CD4-positive, alpha-beta memory T cell (primary cell): ENCODE data around the gene ALCAM. TPM values are rescaled to one million over a fixed set of nuclear protein-coding genes. Genes with fewer than 3 reads are reported as not detected.

Experiments
- CTCF ChIA-PET: fragments of 350-600 bp; sonication (Branson Sonifier 250); formaldehyde crosslinking; loops from one replicate; lab custom pipeline; 2021; ENCODE audit warnings: inconsistent platforms; ENCODE audit not compliant: partially characterized antibody; lab: Charles Lee
- POLR2A ChIA-PET: fragments of 350-600 bp; sonication (Branson Sonifier 250); formaldehyde crosslinking; loops from one replicate; lab custom pipeline; 2021; ENCODE audit not compliant: partially characterized antibody; lab: Charles Lee
- DNase-seq, 5 donors: peaks; one replicate each; pipeline versions ENCODE4 v3.0.0 to v3.0.0-alpha.2; 2020 to 2022; ENCODE audit warnings: mixed read lengths in 1 of 5
- H3K27ac ChIP-seq: one replicate; pipeline ENCODE4 v1.7.0; 2013; ENCODE audit warnings: low read depth, low read length
- H3K27me3 ChIP-seq: 2 replicates; pipeline ENCODE4 v1.7.0; 2013; ENCODE audit warnings: mild to moderate bottlenecking, low read length, moderate library complexity; ENCODE audit not compliant: insufficient read depth
- H3K36me3 ChIP-seq: 2 replicates; pipeline ENCODE4 v1.7.0; 2013; ENCODE audit warnings: mild to moderate bottlenecking, low read length, moderate library complexity; ENCODE audit not compliant: insufficient read depth
- H3K4me1 ChIP-seq: 2 replicates; pipeline ENCODE4 v1.7.0; 2013; ENCODE audit warnings: mild to moderate bottlenecking, low read length, moderate library complexity; ENCODE audit not compliant: insufficient read depth
- H3K4me3 ChIP-seq, 2 donors: one replicate each; pipeline ENCODE4 v1.7.0; 2013; ENCODE audit warnings: low read length in 2 of 2, mild to moderate bottlenecking in 1 of 2
- H3K9me3 ChIP-seq, 2 donors: one replicate each; pipeline ENCODE4 v1.7.0; 2013; ENCODE audit warnings: low read length in 2 of 2, control low read depth in 1 of 2; ENCODE audit not compliant: control insufficient read depth in 1 of 2
- H3K27ac Mint-ChIP-seq, 7 donors: one replicate each; pipeline ENCODE4 v1.8.0; 2020 to 2021; ENCODE audit warnings: mixed read lengths in 7 of 7, mild to moderate bottlenecking in 6 of 7, inconsistent platforms in 3 of 7, moderate library complexity in 3 of 7
- H3K27me3 Mint-ChIP-seq, 2 donors: one replicate each; pipeline ENCODE4 v1.8.0; 2020 to 2021; ENCODE audit warnings: mixed read lengths in 2 of 2
- H3K36me3 Mint-ChIP-seq, 2 donors: one replicate each; pipeline ENCODE4 v1.8.0; 2020 to 2021; ENCODE audit warnings: mixed read lengths in 2 of 2, inconsistent platforms in 1 of 2, mild to moderate bottlenecking in 1 of 2
- H3K4me1 Mint-ChIP-seq, 4 donors: one replicate each; pipeline ENCODE4 v1.8.0; 2020 to 2021; ENCODE audit warnings: mixed read lengths in 4 of 4, mild to moderate bottlenecking in 1 of 4
- H3K4me3 Mint-ChIP-seq, 8 donors: one replicate each; pipeline ENCODE4 v1.8.0; 2020 to 2021; ENCODE audit warnings: mixed read lengths in 8 of 8, mild to moderate bottlenecking in 7 of 8, moderate library complexity in 6 of 8, inconsistent platforms in 3 of 8
- H3K9me3 Mint-ChIP-seq, 8 donors: one replicate each; pipeline ENCODE4 v1.8.0; 2020 to 2021; ENCODE audit warnings: mixed read lengths in 8 of 8, mild to moderate bottlenecking in 5 of 8, inconsistent platforms in 3 of 8, moderate library complexity in 1 of 8
- intact Hi-C: fragments of 100-400 bp; cut with micrococcal nuclease; formaldehyde crosslinking; loops from one replicate; pipeline ENCODE4 v1.15.1; 2023
- polyA plus RNA-seq, 2 donors: library from polyadenylated mRNA; unstranded; fragments of 300-500 nt; fragmentation: Illumina TruSeq; gene quantifications; one replicate each; pipeline ENCODE4 v1.2.3, GENCODE V29; 2021
- total RNA-seq, 2 experiments: library from RNA; stranded (reverse); gene quantifications; one replicate each; pipeline ENCODE4 v1.2.3, GENCODE V29; 2021

ALCAM gene
- total and polyA plus RNA-seq, 4 experiments from 2014 or later, result 5.5 to 10.6 (median 8.6) TPM

- POLR2A ChIA-PET, result no interaction called here
Observed at GRCh38 chr3:105332961-105333360, 33.7 kb upstream of the ALCAM start.

GRCh38 chr3:105334138-105334882 is 32.4 kb upstream of the ALCAM start:
- no peaks in the 10 kb centered on the region for H3K4me1 Mint-ChIP-seq
- H3K27me3 Mint-ChIP-seq, result peaks cover 0 to 6% of the 10 kb centered on the region in 2 donors
- CTCF ChIA-PET, result interaction anchor here (1.3 kb wide), 1 partner anchor 15 kb away, joined by 3 read pairs; no protein-coding TSS in a partner anchor
- Histone ChIP-seq H3K27ac (no peak overlapping the region), H3K9me3 (no peaks in the 10 kb centered on the region), H3K27me3 (no peaks in the 10 kb centered on the region), H3K4me1 (no peaks in the 10 kb centered on the region), H3K36me3 (no peaks in the 10 kb centered on the region), H3K4me3 (no peak overlapping the region)
- H3K36me3 Mint-ChIP-seq, result no peaks in the 10 kb centered on the region
- POLR2A ChIA-PET, result no interaction called here
- H3K27ac Mint-ChIP-seq, result no peak overlapping the region
- H3K4me3 Mint-ChIP-seq, result no peak overlapping the region
- intact Hi-C loops, result no loop called here
- H3K9me3 Mint-ChIP-seq, result peaks cover 0 to 9% (median 1%) of the 10 kb centered on the region in 8 donors
- no peak for DNase-seq

More at GRCh38 chr3:105332961-105333360, 33.7 kb upstream of the ALCAM start:
- H3K27ac Mint-ChIP-seq, result no peak overlapping the region
- no peaks in the 10 kb centered on the region for H3K9me3 ChIP-seq
- H3K27ac ChIP-seq, result no peak overlapping the region
- no peaks in the 10 kb centered on the region for H3K4me1 ChIP-seq
- no peak for DNase-seq
- CTCF ChIA-PET, result interaction anchor here (1.3 kb wide), 1 partner anchor 14 kb away, joined by 3 read pairs; no protein-coding TSS in a partner anchor
- no peaks in the 10 kb centered on the region for H3K36me3 Mint-ChIP-seq
- no peaks in the 10 kb centered on the region for H3K4me1 Mint-ChIP-seq
- H3K4me3 Mint-ChIP-seq, result no peak overlapping the region
- no peaks in the 10 kb centered on the region for H3K36me3 ChIP-seq
- H3K27me3 Mint-ChIP-seq, result peaks cover 0 to 6% of the 10 kb centered on the region in 2 donors
- H3K9me3 Mint-ChIP-seq, result peaks cover 0 to 9% (median 1%) of the 10 kb centered on the region in 8 donors
- no peaks in the 10 kb centered on the region for H3K27me3 ChIP-seq
- intact Hi-C loops, result no loop called here
- no peak overlapping the region for H3K4me3 ChIP-seq

GRCh38 chr3:105339946-105340345 is 26.8 kb upstream of the ALCAM start:
- POLR2A ChIA-PET, result no interaction called here
- Mint-ChIP-seq H3K4me1 (no peaks in the 10 kb centered on the region), H3K27ac (no peak overlapping the region), H3K4me3 (no peak overlapping the region), H3K9me3 (peaks cover 0 to 1% (median 0%) of the 10 kb centered on the region in 8 donors), H3K36me3 (no peaks in the 10 kb centered on the region), H3K27me3 (peaks cover 7 to 8% of the 10 kb centered on the region in 2 donors)
- DNase-seq, result no peak
- Histone ChIP-seq H3K27me3 (no peaks in the 10 kb centered on the region), H3K27ac (no peak overlapping the region), H3K4me1 (no peaks in the 10 kb centered on the region), H3K36me3 (no peaks in the 10 kb centered on the region), H3K4me3 (no peak overlapping the region), H3K9me3 (no peaks in the 10 kb centered on the region)
- CTCF ChIA-PET, result no interaction called here
- intact Hi-C loops, result no loop called here

GRCh38 chr3:105343991-105344390 is 22.7 kb upstream of the ALCAM start:
- no peaks in the 10 kb centered on the region for H3K4me1 Mint-ChIP-seq
- Histone ChIP-seq H3K4me3 (no peak overlapping the region), H3K4me1 (no peaks in the 10 kb centered on the region), H3K27ac (no peak overlapping the region), H3K36me3 (no peaks in the 10 kb centered on the region), H3K9me3 (no peaks in the 10 kb centered on the region), H3K27me3 (no peaks in the 10 kb centered on the region)
- no peak overlapping the region for H3K4me3 Mint-ChIP-seq
- no peak overlapping the region for H3K27ac Mint-ChIP-seq
- H3K9me3 Mint-ChIP-seq, result peaks cover 0 to 1% (median 0%) of the 10 kb centered on the region in 8 donors
- ChIA-PET POLR2A (no interaction called here), CTCF (no interaction called here)
- DNase-seq, result no peak
- H3K27me3 Mint-ChIP-seq, result peaks cover 4 to 8% of the 10 kb centered on the region in 2 donors
- H3K36me3 Mint-ChIP-seq, result no peaks in the 10 kb centered on the region
- intact Hi-C loops, result no loop called here

- H3K4me3 ChIP-seq, result no peak overlapping the region
- H3K9me3 ChIP-seq, result no peaks in the 10 kb centered on the region
- H3K4me1 ChIP-seq, result no peaks in the 10 kb centered on the region
- CTCF ChIA-PET, result no interaction called here
- intact Hi-C loops, result no loop called here
- no peak overlapping the region for H3K27ac Mint-ChIP-seq
- peaks cover 4 to 9% of the 10 kb centered on the region in 2 donors for H3K27me3 Mint-ChIP-seq
- no peak overlapping the region for H3K4me3 Mint-ChIP-seq
- POLR2A ChIA-PET, result no interaction called here
- no peaks in the 10 kb centered on the region for H3K36me3 ChIP-seq
- no peak for DNase-seq
- no peak overlapping the region for H3K27ac ChIP-seq
- H3K9me3 Mint-ChIP-seq, result peaks cover 0 to 1% (median 0%) of the 10 kb centered on the region in 8 donors
- no peaks in the 10 kb centered on the region for H3K27me3 ChIP-seq
- H3K4me1 Mint-ChIP-seq, result no peaks in the 10 kb centered on the region
- H3K36me3 Mint-ChIP-seq, result no peaks in the 10 kb centered on the region
Observed at GRCh38 chr3:105345156-105345555, 21.6 kb upstream of the ALCAM start.

GRCh38 chr3:105347625-105348302 is 18.9 kb upstream of the ALCAM start:
- H3K4me3 ChIP-seq, result no peak overlapping the region
- H3K27ac Mint-ChIP-seq, result no peak overlapping the region
- ChIA-PET CTCF (no interaction called here), POLR2A (no interaction called here)
- DNase-seq, result no peak
- H3K36me3 ChIP-seq, result no peaks in the 10 kb centered on the region
- intact Hi-C loops, result no loop called here
- no peak overlapping the region for H3K27ac ChIP-seq
- no peaks in the 10 kb centered on the region for H3K4me1 Mint-ChIP-seq
- peaks cover 5% of the 10 kb centered on the region for H3K27me3 ChIP-seq
- peaks cover 0 to 1% (median 0%) of the 10 kb centered on the region in 8 donors for H3K9me3 Mint-ChIP-seq
- no peaks in the 10 kb centered on the region for H3K9me3 ChIP-seq
- no peaks in the 10 kb centered on the region for H3K36me3 Mint-ChIP-seq
- no peaks in the 10 kb centered on the region for H3K4me1 ChIP-seq
- peaks cover 12 to 15% of the 10 kb centered on the region in 2 donors for H3K27me3 Mint-ChIP-seq
- H3K4me3 Mint-ChIP-seq, result no peak overlapping the region

- no peak overlapping the region for H3K27ac ChIP-seq
- no peak overlapping the region for H3K4me3 Mint-ChIP-seq
- H3K27me3 ChIP-seq, result peaks cover 8% of the 10 kb centered on the region
- H3K4me3 ChIP-seq, result no peak overlapping the region
- DNase-seq, result no peak
- no peaks in the 10 kb centered on the region for H3K36me3 Mint-ChIP-seq
- no peaks in the 10 kb centered on the region for H3K9me3 ChIP-seq
- H3K4me1 Mint-ChIP-seq, result peaks cover 0 to under 1% (median 0%) of the 10 kb centered on the region in 4 donors
- intact Hi-C loops, result no loop called here
- ChIA-PET POLR2A (no interaction called here), CTCF (no interaction called here)
- H3K9me3 Mint-ChIP-seq, result peaks cover 0 to 1% (median 0%) of the 10 kb centered on the region in 8 donors
- no peaks in the 10 kb centered on the region for H3K4me1 ChIP-seq
- H3K27ac Mint-ChIP-seq, result no peak overlapping the region
- no peaks in the 10 kb centered on the region for H3K36me3 ChIP-seq
- H3K27me3 Mint-ChIP-seq, result peaks cover 11 to 13% of the 10 kb centered on the region in 2 donors
Observed at GRCh38 chr3:105348307-105348706, 18.4 kb upstream of the ALCAM start.
